Thyroid gland (tissue), 4 donors: ENCODE data around the gene PDCD11. TPM values are rescaled to one million over a fixed set of nuclear protein-coding genes. Genes with fewer than 3 reads are reported as not detected.

Experiments used
- DNase-seq, 2 donors: peaks; one replicate each; pipeline ENCODE4 v3.0.0-alpha.2; 2019
- H3K27ac ChIP-seq, 3 donors: fragments of 200-600 bp; sonication (generic); 1 replicate in 2 of 3; 2 replicates in 1 of 3; pipeline ENCODE4 v1.5.1; 2016 to 2019; ENCODE audit warnings: mild to moderate bottlenecking in 1 of 3, moderate library complexity in 1 of 3
- H3K27me3 ChIP-seq: fragments of 200-600 bp; sonication (generic); one replicate; pipeline ENCODE4 v1.5.1; 2019
- H3K36me3 ChIP-seq, 2 donors: fragments of 200-600 bp; sonication (generic); one replicate each; pipeline ENCODE4 v1.5.1; 2016 to 2019
- H3K4me1 ChIP-seq, 2 donors: fragments of 200-600 bp; sonication (generic); one replicate each; pipeline ENCODE4 v1.5.1; 2017 to 2019
- H3K4me3 ChIP-seq, 3 donors: fragments of 200-600 bp; sonication (generic); replicated peaks in 1 of 3; 1 replicate in 2 of 3; 2 replicates in 1 of 3; pipeline ENCODE4 v1.5.1; 2016; ENCODE audit warnings: mild to moderate bottlenecking in 1 of 3
- H3K9me3 ChIP-seq: fragments of 200-600 bp; sonication (generic); one replicate; pipeline ENCODE4 v1.5.1; 2017
- POLR2A ChIP-seq, 2 donors: fragments of 450-650 bp; IDR thresholded peaks; one replicate each; pipeline ENCODE4 v1.6.1; 2017; ENCODE audit warnings: antibody characterized with exemption in 2 of 2, mild to moderate bottlenecking in 2 of 2, moderate library complexity in 1 of 2
- WGBS, 2 donors: methylation state at CpG; one replicate each; pipeline ENCODE4 v1.1.5; 2017; 5-methylcytosine and 5-hydroxymethylcytosine counted together
- intact Hi-C: fragments of 100-400 bp; cut with DNase I; formaldehyde crosslinking; loops from one replicate; pipeline ENCODE4 v1.15.1; 2023
- total RNA-seq, 4 donors: library from RNA; depleted of rRNA; stranded (reverse); fragments of >200 nt; gene quantifications; one replicate each; pipeline ENCODE4 v1.2.3, GENCODE V29; 2016
- TF ChIP-seq, protein P1 (sequence below), 6 experiments: fragments of 200-600 bp in 3 of 6; fragments of 450-650 bp in 3 of 6; sonication (generic) in 3 of 6; IDR thresholded peaks; one replicate each; pipeline ENCODE4 v1.5.1; 2016 to 2019; ENCODE audit warnings: antibody characterized with exemption in 6 of 6, mild to moderate bottlenecking in 2 of 6, inconsistent platforms in 1 of 6, moderate library complexity in 1 of 6

Gene PDCD11
- total RNA-seq, 4 donors from 2014 or later: 15.6 to 20.9 (median 19.0) TPM

DNA sequence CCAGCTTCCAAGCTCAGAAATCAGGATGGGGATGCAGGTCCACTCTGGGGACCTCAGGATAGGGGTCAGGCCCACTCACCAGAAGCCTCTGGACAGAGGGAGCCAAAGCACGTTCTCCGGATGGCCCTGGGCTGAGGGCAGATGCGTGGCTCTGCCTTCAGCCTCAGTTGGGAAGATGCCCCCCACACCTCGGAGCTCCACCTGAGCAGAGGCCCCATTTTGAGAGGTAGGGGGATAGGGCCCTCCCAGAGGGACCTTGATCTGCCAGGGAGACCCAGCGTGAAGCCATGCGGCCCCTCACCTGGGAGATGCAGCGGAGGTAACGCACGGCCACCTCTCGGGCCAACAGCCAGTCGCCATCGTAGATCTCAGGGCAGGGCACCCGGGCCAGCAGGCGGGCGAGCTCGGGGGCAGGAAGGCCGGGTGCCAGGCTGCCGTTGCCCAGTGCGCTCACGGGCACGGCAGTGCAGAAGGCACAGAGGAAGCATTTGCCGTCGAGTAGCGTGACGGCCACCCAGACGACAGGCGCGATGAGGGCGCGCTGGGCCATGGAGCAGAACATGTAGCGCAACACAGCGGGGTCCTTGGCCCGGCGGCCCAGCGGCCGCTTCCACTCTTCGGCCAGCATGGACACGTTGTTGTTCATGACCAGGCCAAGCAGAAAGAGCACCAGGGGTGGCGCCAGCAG, 61.6 kb downstream of the PDCD11 start:
- intact Hi-C loops: no loop called here
- no peak overlapping the region for H3K4me3 ChIP-seq

DNA sequence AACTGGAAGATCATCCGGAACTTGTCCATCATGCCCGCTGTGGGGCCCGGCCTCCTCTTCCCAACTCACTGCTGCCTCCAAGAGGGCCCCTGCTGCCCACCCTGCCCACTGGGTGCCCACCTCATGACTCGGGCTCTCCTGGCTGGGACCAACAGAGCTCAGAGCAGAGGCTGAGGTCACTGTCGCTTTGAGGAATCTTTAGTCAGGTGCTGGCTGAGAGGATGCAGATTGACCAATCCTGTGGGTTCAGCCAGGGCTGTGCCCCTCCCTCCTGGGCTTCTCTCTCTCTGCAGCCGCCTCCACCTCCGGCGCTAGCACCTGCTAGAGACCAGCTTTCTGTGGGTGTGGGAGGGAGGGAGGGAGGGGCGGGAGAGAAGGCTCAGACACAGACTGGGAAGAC, 62.3 kb downstream of the PDCD11 start, which contains the start of gene CALHM1:
TSS of gene CALHM1 (minus strand) at position 181 of the 400 bp plus-strand sequence. CDS start at position 32, 149 bp downstream.
- WGBS, 2 donors: 82% methylated on average over 5 of the region's 9 CpGs; no CpG with 5 or more reads in 1 of the 2 donors
- H3K27ac ChIP-seq: no peak within 1 kb of the TSS
- intact Hi-C loops: no loop called here
- no peaks in the 10 kb centered on the region for H3K36me3 ChIP-seq
- no peak within 1 kb of the TSS for H3K4me3 ChIP-seq
- no peaks in the 10 kb centered on the region for H3K9me3 ChIP-seq
- no peak for DNase-seq
- no peaks in the 10 kb centered on the region for H3K27me3 ChIP-seq
- TF ChIP-seq, protein P1, sequence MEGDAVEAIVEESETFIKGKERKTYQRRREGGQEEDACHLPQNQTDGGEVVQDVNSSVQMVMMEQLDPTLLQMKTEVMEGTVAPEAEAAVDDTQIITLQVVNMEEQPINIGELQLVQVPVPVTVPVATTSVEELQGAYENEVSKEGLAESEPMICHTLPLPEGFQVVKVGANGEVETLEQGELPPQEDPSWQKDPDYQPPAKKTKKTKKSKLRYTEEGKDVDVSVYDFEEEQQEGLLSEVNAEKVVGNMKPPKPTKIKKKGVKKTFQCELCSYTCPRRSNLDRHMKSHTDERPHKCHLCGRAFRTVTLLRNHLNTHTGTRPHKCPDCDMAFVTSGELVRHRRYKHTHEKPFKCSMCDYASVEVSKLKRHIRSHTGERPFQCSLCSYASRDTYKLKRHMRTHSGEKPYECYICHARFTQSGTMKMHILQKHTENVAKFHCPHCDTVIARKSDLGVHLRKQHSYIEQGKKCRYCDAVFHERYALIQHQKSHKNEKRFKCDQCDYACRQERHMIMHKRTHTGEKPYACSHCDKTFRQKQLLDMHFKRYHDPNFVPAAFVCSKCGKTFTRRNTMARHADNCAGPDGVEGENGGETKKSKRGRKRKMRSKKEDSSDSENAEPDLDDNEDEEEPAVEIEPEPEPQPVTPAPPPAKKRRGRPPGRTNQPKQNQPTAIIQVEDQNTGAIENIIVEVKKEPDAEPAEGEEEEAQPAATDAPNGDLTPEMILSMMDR (IDR thresholded peaks at IDR 0.05): no peak
- no peak for TF ChIP-seq POLR2A (IDR thresholded peaks at IDR 0.05)
- H3K4me1 ChIP-seq: no peaks in the 10 kb centered on the region

More for the DNA sequence above, 61.6 kb downstream of the PDCD11 start:
- WGBS, 2 donors: 95% methylated on average over 17 to 36 of the region's 39 CpGs
- Histone ChIP-seq H3K36me3 (no peaks in the 10 kb centered on the region), H3K4me1 (no peaks in the 10 kb centered on the region), H3K9me3 (no peaks in the 10 kb centered on the region), H3K27me3 (no peaks in the 10 kb centered on the region), H3K27ac (no peak overlapping the region)
- TF ChIP-seq, protein P1 (IDR thresholded peaks at IDR 0.05): no peak
- no peak for TF ChIP-seq POLR2A (IDR thresholded peaks at IDR 0.05)
- no peak for DNase-seq

DNA sequence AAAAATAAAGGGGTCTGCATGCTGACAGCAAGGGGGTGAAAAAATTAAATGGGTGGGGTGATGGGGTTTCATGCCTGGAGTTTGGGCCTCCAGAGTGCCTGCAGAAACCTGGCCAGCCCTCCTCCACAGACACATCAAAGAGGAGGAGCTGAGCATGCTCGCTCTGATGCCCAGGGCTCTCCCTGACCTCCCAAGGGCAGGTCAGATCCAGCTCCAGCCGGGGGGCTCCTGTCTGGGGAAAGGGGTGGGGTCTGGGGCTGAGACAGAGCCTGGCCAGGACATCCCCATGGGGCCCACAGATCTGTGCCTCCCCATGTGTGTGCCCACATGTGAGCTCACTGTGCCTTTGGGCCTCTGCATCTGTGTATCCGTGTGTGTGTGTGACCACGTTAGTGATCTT, 63.2 kb downstream of the PDCD11 start:
- TF ChIP-seq POLR2A (IDR thresholded peaks at IDR 0.05): no peak
- TF ChIP-seq, protein P1 (IDR thresholded peaks at IDR 0.05): no peak
- H3K27ac ChIP-seq: no peak overlapping the region
- no peak overlapping the region for H3K4me3 ChIP-seq
- H3K27me3 ChIP-seq: no peaks in the 10 kb centered on the region
- 58 to 94% methylated on average over 3 to 4 of the region's 4 CpGs for WGBS, 2 donors
- no peak for DNase-seq
- H3K36me3 ChIP-seq: no peaks in the 10 kb centered on the region
- H3K4me1 ChIP-seq: no peaks in the 10 kb centered on the region
- no peaks in the 10 kb centered on the region for H3K9me3 ChIP-seq
- intact Hi-C loops: no loop called here

DNA sequence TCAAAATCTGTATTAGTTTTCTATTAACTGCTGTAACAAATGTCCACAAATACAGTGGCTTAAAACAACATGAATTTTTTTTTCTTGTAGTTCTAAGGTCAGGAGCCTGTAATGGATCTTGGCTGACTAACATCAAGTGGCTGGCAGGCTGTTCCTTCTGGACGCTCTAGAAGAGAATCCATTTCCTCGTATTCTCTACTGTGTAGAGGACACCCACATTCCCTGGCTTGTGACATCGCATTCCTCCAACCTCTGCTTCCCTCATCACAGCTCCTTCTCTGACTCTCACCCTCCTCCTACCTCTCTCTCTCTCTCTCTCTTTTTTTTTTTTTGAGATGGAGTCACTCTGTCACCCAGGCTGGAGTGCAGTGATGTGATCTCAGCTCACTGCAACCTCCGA, 67.1 kb downstream of the PDCD11 start:
- H3K36me3 ChIP-seq: no peaks in the 10 kb centered on the region
- no peaks in the 10 kb centered on the region for H3K27me3 ChIP-seq
- H3K4me3 ChIP-seq: no peak overlapping the region
- intact Hi-C loops: no loop called here
- H3K27ac ChIP-seq: no peak overlapping the region
- H3K9me3 ChIP-seq: no peaks in the 10 kb centered on the region
- H3K4me1 ChIP-seq: no peaks in the 10 kb centered on the region
- 63 to 71% methylated on average over 4 of the region's 4 CpGs for WGBS, 2 donors
- DNase-seq: no peak
- TF ChIP-seq POLR2A (IDR thresholded peaks at IDR 0.05): no peak
- TF ChIP-seq, protein P1 (IDR thresholded peaks at IDR 0.05): no peak

DNA sequence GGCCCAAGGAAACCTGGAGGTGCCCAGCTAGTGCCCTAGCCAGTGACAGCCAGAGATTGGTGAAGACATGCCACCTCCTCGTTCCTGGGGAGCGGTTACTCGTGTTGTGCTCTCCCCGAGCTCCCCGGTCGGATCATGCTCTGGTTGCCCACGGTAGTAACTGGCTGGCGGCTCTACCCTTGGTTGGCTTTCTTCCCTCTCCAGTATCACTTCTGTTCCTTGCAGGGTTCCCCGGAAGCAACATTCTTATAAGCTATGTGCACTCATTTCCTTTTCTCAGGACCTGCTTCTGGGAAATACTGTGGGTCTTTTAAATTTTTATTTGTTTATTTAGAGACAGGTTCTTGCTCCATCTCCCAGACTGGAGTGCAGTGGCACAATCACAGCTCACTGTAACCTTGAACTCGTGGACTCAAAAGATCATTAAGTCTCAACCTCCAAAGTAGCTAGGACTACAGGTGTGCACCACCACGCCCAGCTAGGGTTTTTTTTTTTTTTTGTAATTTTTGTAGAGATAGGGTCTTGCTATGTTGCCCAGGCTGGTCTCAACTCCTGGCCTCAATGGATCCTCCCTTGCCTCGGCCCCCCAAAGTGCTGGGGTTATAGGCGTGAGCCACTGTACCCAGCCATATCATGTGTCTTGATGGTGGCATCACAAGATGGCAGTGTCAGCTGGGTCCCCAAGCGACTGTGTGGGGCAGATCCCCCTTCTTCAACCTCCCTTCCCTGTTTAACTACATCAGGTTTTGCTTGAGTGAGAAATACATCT, 69.2 kb downstream of the PDCD11 start:
- 88 to 94% methylated on average over 14 of the region's 14 CpGs for WGBS, 2 donors
- no peaks in the 10 kb centered on the region for H3K9me3 ChIP-seq
- H3K4me1 ChIP-seq: no peaks in the 10 kb centered on the region
- no peak for DNase-seq
- no peak overlapping the region for H3K4me3 ChIP-seq
- no peaks in the 10 kb centered on the region for H3K27me3 ChIP-seq
- H3K36me3 ChIP-seq: no peaks in the 10 kb centered on the region
- no peak for TF ChIP-seq POLR2A (IDR thresholded peaks at IDR 0.05)
- TF ChIP-seq, protein P1 (IDR thresholded peaks at IDR 0.05): no peak
- no peak overlapping the region for H3K27ac ChIP-seq
- intact Hi-C loops: no loop called here
